ENCODE measurements around the gene ERC2.
"Not testable (repeated sequence)": the region's sequence is repeated elsewhere in the genome, so short reads cannot be mapped to it uniquely, and the experiment has no call there.

ERC2 gene

GRCh38 chr3:56468184-56469106 is at the start of gene ERC2:
Gene ERC2, minus strand, starts transcription at chr3:56468467.
- DNase-seq (ENCODE audit: low read depth in 2 of 2), result no peak

GRCh38 chr3:56502738-56503137 is 34.5 kb upstream of the ERC2 start:
- DNase-seq (ENCODE audit: low read depth in 2 of 2), result no peak

- DNase-seq (ENCODE audit: low read depth in 2 of 2), result not testable (repeated sequence)
Measured at GRCh38 chr3:56496376-56496775, 28.1 kb upstream of the ERC2 start.

GRCh38 chr3:56494679-56495322 is 26.5 kb upstream of the ERC2 start:
- DNase-seq (ENCODE audit: low read depth in 2 of 2), result peak; percentile 30 to 48

- DNase-seq (ENCODE audit: low read depth in 2 of 2), result no peak
Measured at GRCh38 chr3:56491566-56491965, 23.3 kb upstream of the ERC2 start.

- DNase-seq (ENCODE audit: low read depth in 2 of 2), result no peak
Measured at GRCh38 chr3:56488812-56489600, 20.7 kb upstream of the ERC2 start.

GRCh38 chr3:56484525-56485032 is 16.3 kb upstream of the ERC2 start:
- DNase-seq (ENCODE audit: low read depth in 2 of 2), result no peak

- DNase-seq (ENCODE audit: low read depth in 2 of 2), result no peak
Measured at GRCh38 chr3:56484122-56484521, 15.9 kb upstream of the ERC2 start.

- no peak for DNase-seq (ENCODE audit: low read depth in 2 of 2)
Measured at GRCh38 chr3:56477646-56478045, 9.4 kb upstream of the ERC2 start.

GRCh38 chr3:56476771-56477170 is 8.5 kb upstream of the ERC2 start:
- DNase-seq (ENCODE audit: low read depth in 2 of 2), result no peak

- no peak for DNase-seq (ENCODE audit: low read depth in 2 of 2)
Measured at GRCh38 chr3:56471771-56472170, 3.5 kb upstream of the ERC2 start.

- no peak for DNase-seq (ENCODE audit: low read depth in 2 of 2)
Measured at GRCh38 chr3:56469141-56469540, 874 bp upstream of the ERC2 start.

GRCh38 chr3:56467801-56468183 is 475 bp downstream of the ERC2 start:
- DNase-seq (ENCODE audit: low read depth in 2 of 2), result no peak

- DNase-seq (ENCODE audit: low read depth in 2 of 2), result peak; percentile 17 to 38
Measured at GRCh38 chr3:56467108-56467507, 1.2 kb downstream of the ERC2 start.

GRCh38 chr3:56459719-56460118 is 8.5 kb downstream of the ERC2 start:
- DNase-seq (ENCODE audit: low read depth in 2 of 2), result no peak

GRCh38 chr3:56459104-56459496 is 9.2 kb downstream of the ERC2 start:
- no peak for DNase-seq (ENCODE audit: low read depth in 2 of 2)

GRCh38 chr3:56458496-56459103 is 9.7 kb downstream of the ERC2 start:
- no peak for DNase-seq (ENCODE audit: low read depth in 2 of 2)

GRCh38 chr3:56456117-56456516 is 12.2 kb downstream of the ERC2 start:
- no peak for DNase-seq (ENCODE audit: low read depth in 2 of 2)

GRCh38 chr3:56453011-56453410 is 15.3 kb downstream of the ERC2 start:
- no peak for DNase-seq (ENCODE audit: low read depth in 2 of 2)

- no peak for DNase-seq (ENCODE audit: low read depth in 2 of 2)
Measured at GRCh38 chr3:56452085-56452484, 16.2 kb downstream of the ERC2 start.

- DNase-seq (ENCODE audit: low read depth in 2 of 2), result no peak
Measured at GRCh38 chr3:56443372-56443771, 24.9 kb downstream of the ERC2 start.

GRCh38 chr3:56428667-56429066 is 39.6 kb downstream of the ERC2 start:
- DNase-seq (ENCODE audit: low read depth in 2 of 2), result no peak

Measured in stimulated activated CD8-positive, alpha-beta memory T cell treated with anti-CD3 and anti-CD28 coated beads, Interleukin-15, amount 100 ng/mL, for 48 hours (primary cell).